ENCODE results near the gene VAPB. TPM values are rescaled to one million over a fixed set of nuclear protein-coding genes. Genes with fewer than 3 reads are reported as not detected.
A peak's percentile ranks its signal among the peaks of the same experiment; 100 is the strongest.
"Not testable (repeated sequence)": the region's sequence is repeated elsewhere in the genome, so short reads cannot be mapped to it uniquely, and the experiment has no call there.

Gene VAPB
- total RNA-seq, 3 donors from 2014 or later: 34.8 to 39.1 (median 35.9) TPM

- Mint-ChIP-seq H3K4me1 (ENCODE audit: low read depth) (no peaks in the 10 kb centered on the region), H3K9me3 (no peaks in the 10 kb centered on the region), H3K4me3 (no peak overlapping the region), H3K27me3 (ENCODE audit: low read depth) (peaks cover 6% of the 10 kb centered on the region), H3K36me3 (ENCODE audit: insufficient read depth) (no peaks in the 10 kb centered on the region)
- DNase-seq: no peak
- no peak for ATAC-seq
Observed at GRCh38 chr20:58372806-58373205, 16.2 kb upstream of the VAPB start.

- not testable (repeated sequence) for H3K36me3 Mint-ChIP-seq (ENCODE audit: insufficient read depth); ATAC-seq; DNase-seq; H3K4me3 Mint-ChIP-seq; H3K9me3 Mint-ChIP-seq; H3K4me1 Mint-ChIP-seq (ENCODE audit: low read depth)
- H3K27me3 Mint-ChIP-seq (ENCODE audit: low read depth): peaks cover 11% of the 10 kb centered on the region
Observed at GRCh38 chr20:58373296-58373695, 15.7 kb upstream of the VAPB start.

GRCh38 chr20:58374027-58374850, 14.8 kb upstream of the VAPB start:
- Mint-ChIP-seq H3K9me3 (no peaks in the 10 kb centered on the region), H3K4me1 (ENCODE audit: low read depth) (no peaks in the 10 kb centered on the region), H3K36me3 (ENCODE audit: insufficient read depth) (no peaks in the 10 kb centered on the region), H3K4me3 (no peak overlapping the region), H3K27me3 (ENCODE audit: low read depth) (peaks cover 16% of the 10 kb centered on the region)
- ATAC-seq (no peak), DNase-seq (no peak)

- H3K9me3 Mint-ChIP-seq: no peaks in the 10 kb centered on the region
- no peak for ATAC-seq
- no peak for DNase-seq
- H3K36me3 Mint-ChIP-seq (ENCODE audit: insufficient read depth): no peaks in the 10 kb centered on the region
- peaks cover 22% of the 10 kb centered on the region for H3K27me3 Mint-ChIP-seq (ENCODE audit: low read depth)
- H3K4me1 Mint-ChIP-seq (ENCODE audit: low read depth): no peaks in the 10 kb centered on the region
- H3K4me3 Mint-ChIP-seq: no peak overlapping the region
Observed at GRCh38 chr20:58374906-58375758, 13.9 kb upstream of the VAPB start.

- DNase-seq (no peak), ATAC-seq (no peak)
- H3K36me3 Mint-ChIP-seq (ENCODE audit: insufficient read depth): no peaks in the 10 kb centered on the region
- peaks cover 2% of the 10 kb centered on the region for H3K9me3 Mint-ChIP-seq
- no peak overlapping the region for H3K4me3 Mint-ChIP-seq
- H3K4me1 Mint-ChIP-seq (ENCODE audit: low read depth): no peaks in the 10 kb centered on the region
- H3K27me3 Mint-ChIP-seq (ENCODE audit: low read depth): peaks cover 22% of the 10 kb centered on the region
Observed at GRCh38 chr20:58375759-58376352, 13.2 kb upstream of the VAPB start.

GRCh38 chr20:58377017-58377416, 12.0 kb upstream of the VAPB start:
- ATAC-seq: no peak
- DNase-seq: no peak

GRCh38 chr20:58377766-58378401, 11.1 kb upstream of the VAPB start:
- Mint-ChIP-seq H3K4me3 (no peak overlapping the region), H3K9me3 (peaks cover 18% of the 10 kb centered on the region), H3K36me3 (ENCODE audit: insufficient read depth) (no peaks in the 10 kb centered on the region), H3K27me3 (ENCODE audit: low read depth) (peaks cover 34% of the 10 kb centered on the region), H3K4me1 (ENCODE audit: low read depth) (no peaks in the 10 kb centered on the region)
- DNase-seq (no peak), ATAC-seq (no peak)

More at GRCh38 chr20:58377017-58377416, 12.0 kb upstream of the VAPB start:
- peaks cover 30% of the 10 kb centered on the region for H3K27me3 Mint-ChIP-seq (ENCODE audit: low read depth)
- H3K4me1 Mint-ChIP-seq (ENCODE audit: low read depth): no peaks in the 10 kb centered on the region
- no peaks in the 10 kb centered on the region for H3K36me3 Mint-ChIP-seq (ENCODE audit: insufficient read depth)
- H3K4me3 Mint-ChIP-seq: no peak overlapping the region
- peaks cover 14% of the 10 kb centered on the region for H3K9me3 Mint-ChIP-seq

GRCh38 chr20:58378704-58379103, 10.3 kb upstream of the VAPB start:
- no peaks in the 10 kb centered on the region for H3K4me1 Mint-ChIP-seq (ENCODE audit: low read depth)
- no peaks in the 10 kb centered on the region for H3K36me3 Mint-ChIP-seq (ENCODE audit: insufficient read depth)
- H3K4me3 Mint-ChIP-seq: no peak overlapping the region
- no peak for ATAC-seq
- peaks cover 34% of the 10 kb centered on the region for H3K27me3 Mint-ChIP-seq (ENCODE audit: low read depth)
- H3K9me3 Mint-ChIP-seq: peaks cover 18% of the 10 kb centered on the region
- DNase-seq: no peak

GRCh38 chr20:58381627-58382026, 7.4 kb upstream of the VAPB start:
- Mint-ChIP-seq H3K4me3 (no peak overlapping the region), H3K27me3 (ENCODE audit: low read depth) (peaks cover 38% of the 10 kb centered on the region), H3K4me1 (ENCODE audit: low read depth) (no peaks in the 10 kb centered on the region), H3K36me3 (ENCODE audit: insufficient read depth) (no peaks in the 10 kb centered on the region), H3K9me3 (peaks cover 18% of the 10 kb centered on the region)
- DNase-seq (no peak), ATAC-seq (no peak)

- ATAC-seq (no peak), DNase-seq (no peak)
- Mint-ChIP-seq H3K9me3 (peaks cover 18% of the 10 kb centered on the region), H3K27me3 (ENCODE audit: low read depth) (peaks cover 38% of the 10 kb centered on the region), H3K36me3 (ENCODE audit: insufficient read depth) (no peaks in the 10 kb centered on the region), H3K4me1 (ENCODE audit: low read depth) (no peaks in the 10 kb centered on the region), H3K4me3 (no peak overlapping the region)
Observed at GRCh38 chr20:58382096-58382495, 6.9 kb upstream of the VAPB start.

GRCh38 chr20:58384821-58385220, 4.2 kb upstream of the VAPB start:
- peaks cover 2% of the 10 kb centered on the region for H3K4me1 Mint-ChIP-seq (ENCODE audit: low read depth)
- no peak for ATAC-seq
- no peak overlapping the region for H3K4me3 Mint-ChIP-seq
- H3K27me3 Mint-ChIP-seq (ENCODE audit: low read depth): peaks cover 19% of the 10 kb centered on the region
- DNase-seq: no peak
- peaks cover 2% of the 10 kb centered on the region for H3K36me3 Mint-ChIP-seq (ENCODE audit: insufficient read depth)
- H3K9me3 Mint-ChIP-seq: peaks cover 18% of the 10 kb centered on the region

- no peaks in the 10 kb centered on the region for H3K9me3 Mint-ChIP-seq
- DNase-seq (no peak), ATAC-seq (no peak)
- H3K4me1 Mint-ChIP-seq (ENCODE audit: low read depth): peaks cover 33% of the 10 kb centered on the region
- H3K4me3 Mint-ChIP-seq: peak overlapping the region; percentile 42
- peaks cover 4% of the 10 kb centered on the region for H3K27me3 Mint-ChIP-seq (ENCODE audit: low read depth)
- peaks cover 20% of the 10 kb centered on the region for H3K36me3 Mint-ChIP-seq (ENCODE audit: insufficient read depth)
Observed at GRCh38 chr20:58388028-58388601, 914 bp upstream of the VAPB start.

- peaks cover 23% of the 10 kb centered on the region for H3K36me3 Mint-ChIP-seq (ENCODE audit: insufficient read depth)
- no peaks in the 10 kb centered on the region for H3K9me3 Mint-ChIP-seq
- DNase-seq: no peak
- ATAC-seq: peak; percentile 48 to 54
- H3K27me3 Mint-ChIP-seq (ENCODE audit: low read depth): no peaks in the 10 kb centered on the region
- peaks cover 44% of the 10 kb centered on the region for H3K4me1 Mint-ChIP-seq (ENCODE audit: low read depth)
- H3K4me3 Mint-ChIP-seq: peak overlapping the region; percentile 96
Observed at GRCh38 chr20:58389324-58389967, 417 bp downstream of the VAPB start.

All from activated T-cell treated with anti-CD3 and anti-CD28 coated beads, Interleukin-2, amount 50 U/mL, for 4 hours (primary cell).